Measurements from ENCODE around the gene DNASE2B.

The DNASE2B gene

GRCh38 chr1:84377480-84378095, 20.7 kb upstream of the DNASE2B start:
- Histone ChIP-seq H3F3A (ENCODE audit: insufficient read depth, low read length) (no peaks in the 10 kb centered on the region), H4K20me1 (ENCODE audit: insufficient read depth, low read length) (no peaks in the 10 kb centered on the region), H3K9ac (ENCODE audit: low read length) (no peak overlapping the region), H2AFZ (ENCODE audit: low read length) (no peak overlapping the region), H3K4me3 (ENCODE audit: low read depth, low read length, poor library complexity, severe bottlenecking) (no peak overlapping the region), H3K79me2 (ENCODE audit: insufficient read depth, low read length) (no peaks in the 10 kb centered on the region), H3K4me2 (ENCODE audit: low read length) (no peak overlapping the region), H3K9me2 (ENCODE audit: low read depth, low read length) (no peaks in the 10 kb centered on the region), H3K9me3 (ENCODE audit: low read length) (no peaks in the 10 kb centered on the region), H3K36me3 (ENCODE audit: insufficient read depth, low read length) (no peaks in the 10 kb centered on the region), H3K4me1 (ENCODE audit: insufficient read depth, low read length, severe bottlenecking) (no peaks in the 10 kb centered on the region), H3K27me3 (ENCODE audit: insufficient read depth, low read length) (no peaks in the 10 kb centered on the region), H3K27ac (ENCODE audit: low read depth, low read length, poor library complexity, severe bottlenecking) (no peak overlapping the region)
- TF ChIP-seq CTCF (IDR thresholded peaks at IDR 0.05; ENCODE audit: low read length) (no peak), EZH2 (IDR thresholded peaks at IDR 0.05; ENCODE audit: borderline replicate concordance, low read length) (no peak)

- TF ChIP-seq EZH2 (IDR thresholded peaks at IDR 0.05; ENCODE audit: borderline replicate concordance, low read length) (no peak), CTCF (IDR thresholded peaks at IDR 0.05; ENCODE audit: low read length) (no peak)
- H3K9me2 ChIP-seq (ENCODE audit: low read depth, low read length): no peaks in the 10 kb centered on the region
- no peak overlapping the region for H3K4me3 ChIP-seq (ENCODE audit: low read depth, low read length, poor library complexity, severe bottlenecking)
- no peak overlapping the region for H3K27ac ChIP-seq (ENCODE audit: low read depth, low read length, poor library complexity, severe bottlenecking)
- no peaks in the 10 kb centered on the region for H3K9me3 ChIP-seq (ENCODE audit: low read length)
- H3K36me3 ChIP-seq (ENCODE audit: insufficient read depth, low read length): no peaks in the 10 kb centered on the region
- H3K4me1 ChIP-seq (ENCODE audit: insufficient read depth, low read length, severe bottlenecking): no peaks in the 10 kb centered on the region
- no peaks in the 10 kb centered on the region for H4K20me1 ChIP-seq (ENCODE audit: insufficient read depth, low read length)
- H3K4me2 ChIP-seq (ENCODE audit: low read length): no peak overlapping the region
- H3K27me3 ChIP-seq (ENCODE audit: insufficient read depth, low read length): no peaks in the 10 kb centered on the region
- H3K9ac ChIP-seq (ENCODE audit: low read length): no peak overlapping the region
- no peaks in the 10 kb centered on the region for H3F3A ChIP-seq (ENCODE audit: insufficient read depth, low read length)
- no peak overlapping the region for H2AFZ ChIP-seq (ENCODE audit: low read length)
- H3K79me2 ChIP-seq (ENCODE audit: insufficient read depth, low read length): no peaks in the 10 kb centered on the region
Measured at GRCh38 chr1:84379138-84379916, 19.0 kb upstream of the DNASE2B start.

GRCh38 chr1:84379917-84380180, 18.4 kb upstream of the DNASE2B start:
- no peaks in the 10 kb centered on the region for H3F3A ChIP-seq (ENCODE audit: insufficient read depth, low read length)
- no peaks in the 10 kb centered on the region for H3K9me3 ChIP-seq (ENCODE audit: low read length)
- H3K9me2 ChIP-seq (ENCODE audit: low read depth, low read length): no peaks in the 10 kb centered on the region
- H3K36me3 ChIP-seq (ENCODE audit: insufficient read depth, low read length): no peaks in the 10 kb centered on the region
- H3K27ac ChIP-seq (ENCODE audit: low read depth, low read length, poor library complexity, severe bottlenecking): no peak overlapping the region
- no peaks in the 10 kb centered on the region for H3K79me2 ChIP-seq (ENCODE audit: insufficient read depth, low read length)
- H3K4me2 ChIP-seq (ENCODE audit: low read length): no peak overlapping the region
- H3K27me3 ChIP-seq (ENCODE audit: insufficient read depth, low read length): no peaks in the 10 kb centered on the region
- TF ChIP-seq CTCF (IDR thresholded peaks at IDR 0.05; ENCODE audit: low read length) (no peak), EZH2 (IDR thresholded peaks at IDR 0.05; ENCODE audit: borderline replicate concordance, low read length) (no peak)
- no peak overlapping the region for H2AFZ ChIP-seq (ENCODE audit: low read length)
- H3K4me3 ChIP-seq (ENCODE audit: low read depth, low read length, poor library complexity, severe bottlenecking): no peak overlapping the region
- H4K20me1 ChIP-seq (ENCODE audit: insufficient read depth, low read length): no peaks in the 10 kb centered on the region
- H3K9ac ChIP-seq (ENCODE audit: low read length): no peak overlapping the region
- H3K4me1 ChIP-seq (ENCODE audit: insufficient read depth, low read length, severe bottlenecking): no peaks in the 10 kb centered on the region

Data from OCI-LY1 (cell line).